Neural cell (in vitro differentiated cells): ENCODE results near the gene CTDSP2. TPM values are rescaled to one million over a fixed set of nuclear protein-coding genes. Genes with fewer than 3 reads are reported as not detected.

ENCODE experiments used
- H2AFZ ChIP-seq: fragments of 200-600, 300-800 bp; sonication (generic), shearing (Covaris generic); 2 replicates; pipeline ENCODE4 v1.6.0; 2014; ENCODE audit warnings: low read depth, mild to moderate bottlenecking, antibody characterized with exemption, low read length, moderate library complexity
- H3F3A ChIP-seq: fragments of 200-600 bp; shearing (Covaris generic); 2 replicates; pipeline ENCODE4 v1.6.1; 2016; ENCODE audit warnings: mild to moderate bottlenecking, moderate library complexity, mixed read lengths, antibody characterized with exemption, low read length; ENCODE audit not compliant: insufficient read depth, poor library complexity, severe bottlenecking
- H3K27ac ChIP-seq: fragments of 200-600, 300-800 bp; sonication (generic), shearing (Covaris generic); 2 replicates; pipeline ENCODE4 v1.5.1; 2014; ENCODE audit warnings: mild to moderate bottlenecking, low read length, moderate library complexity
- H3K27me3 ChIP-seq: fragments of 300-800, 200-600 bp; sonication (generic), shearing (Covaris generic); 2 replicates; pipeline ENCODE4 v1.6.0; 2014; ENCODE audit warnings: mild to moderate bottlenecking, low read depth, low read length, moderate library complexity; ENCODE audit not compliant: insufficient read depth
- H3K36me3 ChIP-seq: fragments of 300-800, 200-600 bp; sonication (generic), shearing (Covaris generic); 2 replicates; pipeline ENCODE4 v1.5.1; 2014; ENCODE audit warnings: mild to moderate bottlenecking, antibody characterized with exemption, low read length, moderate library complexity; ENCODE audit not compliant: insufficient read depth
- H3K4me2 ChIP-seq: fragments of 300-800, 200-600 bp; sonication (generic), shearing (Covaris generic); 2 replicates; pipeline ENCODE4 v1.6.0; 2014; ENCODE audit warnings: mild to moderate bottlenecking, low read length
- H3K4me3 ChIP-seq: fragments of 300-800, 200-600 bp; sonication (generic), shearing (Covaris generic); 2 replicates; pipeline ENCODE4 v1.5.1; 2014; ENCODE audit warnings: mild to moderate bottlenecking, low read length, moderate library complexity
- H3K79me2 ChIP-seq: fragments of 200-600 bp; shearing (Covaris generic); replicated peaks from 2 replicates; pipeline ENCODE4 v1.6.0; 2014; ENCODE audit warnings: mild to moderate bottlenecking, low read length, moderate library complexity; ENCODE audit not compliant: insufficient read depth
- H3K9ac ChIP-seq: fragments of 300-800, 200-600 bp; sonication (generic), shearing (Covaris generic); 2 replicates; pipeline ENCODE4 v1.6.1; 2016; ENCODE audit warnings: mild to moderate bottlenecking, low read length, mixed read lengths
- H3K9me2 ChIP-seq: fragments of 200-600 bp; shearing (Covaris generic); 2 replicates; pipeline ENCODE4 v1.6.1; 2016; ENCODE audit warnings: mild to moderate bottlenecking, low read length, mixed read lengths; ENCODE audit not compliant: insufficient read depth
- H3K9me3 ChIP-seq: fragments of 200-600, 300-800 bp; sonication (generic), shearing (Covaris generic); 2 replicates; pipeline ENCODE4 v1.6.1; 2016; ENCODE audit warnings: mild to moderate bottlenecking, mixed run types, low read length, moderate library complexity, mixed read lengths
- H4K20me1 ChIP-seq: fragments of 200-600 bp; shearing (Covaris generic); 2 replicates; pipeline ENCODE4 v1.6.1; 2016; ENCODE audit warnings: mild to moderate bottlenecking, mixed run types; ENCODE audit not compliant: insufficient read depth
- CTCF ChIP-seq: fragments of 450-650 bp; IDR thresholded peaks from 2 replicates; pipeline ENCODE4 v1.5.1; 2014; ENCODE audit warnings: antibody characterized with exemption, mild to moderate bottlenecking, moderate library complexity; ENCODE audit not compliant: poor library complexity, severe bottlenecking
- EP300 ChIP-seq: fragments of 450-650 bp; conservative IDR thresholded peaks from 2 replicates; pipeline ENCODE4 v1.6.1; 2014; ENCODE audit warnings: antibody characterized with exemption, mild to moderate bottlenecking, moderate library complexity; ENCODE audit not compliant: poor library complexity, severe bottlenecking
- EZH2 ChIP-seq: fragments of 200-600, 300-800 bp; shearing (Covaris generic), sonication (generic); IDR thresholded peaks from 2 replicates; pipeline ENCODE4 v1.6.1; 2014; ENCODE audit warnings: antibody characterized with exemption, low read length, borderline replicate concordance, mild to moderate bottlenecking; ENCODE audit not compliant: insufficient read depth, poor library complexity, severe bottlenecking
- MXI1 ChIP-seq: fragments of 450-650 bp; conservative IDR thresholded peaks from 2 replicates; pipeline ENCODE4 v1.6.1; 2014; ENCODE audit warnings: antibody characterized with exemption, mild to moderate bottlenecking; ENCODE audit not compliant: poor library complexity, severe bottlenecking
- POLR2AphosphoS5 ChIP-seq: IDR thresholded peaks from 2 replicates; pipeline ENCODE4 v1.6.1; 2012
- RAD21 ChIP-seq: fragments of 450-650 bp; conservative IDR thresholded peaks from 2 replicates; pipeline ENCODE4 v1.6.1; 2014; ENCODE audit warnings: antibody characterized with exemption, mild to moderate bottlenecking, moderate library complexity
- REST ChIP-seq: IDR thresholded peaks from 2 replicates; pipeline ENCODE4 v1.6.1; 2012; ENCODE audit warnings: borderline replicate concordance
- SMC3 ChIP-seq: fragments of 450-650 bp; conservative IDR thresholded peaks from 2 replicates; pipeline ENCODE4 v1.6.1; 2014; ENCODE audit warnings: antibody characterized with exemption, mild to moderate bottlenecking, moderate library complexity; ENCODE audit not compliant: poor library complexity
- TAF1 ChIP-seq: IDR thresholded peaks from 2 replicates; pipeline ENCODE4 v1.6.1; 2012; ENCODE audit warnings: low read depth
- polyA plus RNA-seq: library from polyadenylated mRNA; depleted of rRNA; stranded (reverse); fragments of >200 nt; gene quantifications from 2 replicates; pipeline ENCODE4 v1.2.3, GENCODE V29; 2014

Gene CTDSP2
- polyA plus RNA-seq, 1 donor from 2014 or later, result 23.6 TPM

- Histone ChIP-seq H3K27ac (no peak overlapping the region), H3K9me2 (no peaks in the 10 kb centered on the region), H3F3A (no peaks in the 10 kb centered on the region), H3K4me2 (no peak overlapping the region), H3K4me3 (no peak overlapping the region), H3K36me3 (no peaks in the 10 kb centered on the region), H3K79me2 (no peaks in the 10 kb centered on the region), H2AFZ (no peak overlapping the region), H4K20me1 (no peaks in the 10 kb centered on the region), H3K9ac (no peak overlapping the region), H3K9me3 (no peaks in the 10 kb centered on the region), H3K27me3 (peaks cover 11% of the 10 kb centered on the region)
- no peak for TF ChIP-seq REST
- TF ChIP-seq RAD21, result no peak
- TF ChIP-seq TAF1, result no peak
- TF ChIP-seq SMC3, result no peak
- no peak for TF ChIP-seq EP300
- TF ChIP-seq POLR2AphosphoS5, result no peak
- TF ChIP-seq CTCF, result no peak
- no peak for TF ChIP-seq EZH2
Observed at GRCh38 chr12:57863676-57864075, 17.1 kb upstream of the CTDSP2 start.

- Histone ChIP-seq H3F3A (no peaks in the 10 kb centered on the region), H2AFZ (no peak overlapping the region)
Observed at GRCh38 chr12:57861967-57862366, 15.4 kb upstream of the CTDSP2 start.

More at GRCh38 chr12:57861967-57862366, 15.4 kb upstream of the CTDSP2 start:
- no peaks in the 10 kb centered on the region for H3K36me3 ChIP-seq
- H3K9me2 ChIP-seq, result no peaks in the 10 kb centered on the region
- no peak overlapping the region for H3K4me3 ChIP-seq
- H3K9ac ChIP-seq, result no peak overlapping the region
- TF ChIP-seq POLR2AphosphoS5, result no peak
- TF ChIP-seq SMC3, result no peak
- TF ChIP-seq REST, result no peak
- no peak for TF ChIP-seq EP300
- TF ChIP-seq TAF1, result no peak
- TF ChIP-seq CTCF, result no peak
- no peak for TF ChIP-seq MXI1
- TF ChIP-seq RAD21, result no peak
- no peak for TF ChIP-seq EZH2
- peaks cover 11% of the 10 kb centered on the region for H3K27me3 ChIP-seq
- H4K20me1 ChIP-seq, result no peaks in the 10 kb centered on the region
- no peaks in the 10 kb centered on the region for H3K9me3 ChIP-seq
- H3K4me2 ChIP-seq, result no peak overlapping the region
- no peaks in the 10 kb centered on the region for H3K79me2 ChIP-seq
- H3K27ac ChIP-seq, result no peak overlapping the region
